BJ (cell line): ENCODE results near the gene GID4. TPM values are rescaled to one million over a fixed set of nuclear protein-coding genes. Genes with fewer than 3 reads are reported as not detected.
A peak's percentile ranks its signal among the peaks of the same experiment; 100 is the strongest.

Source experiments
- CTCF ChIA-PET: fragments of 350-600 bp; formaldehyde crosslinking; extraction: SDS; loops from one replicate; lab custom pipeline; 2021; ENCODE audit warnings: antibody characterized with exemption, inconsistent platforms; lab: Yijun Ruan, JAX
- POLR2A ChIA-PET: fragments of 300-600 bp; sonication (Branson Sonifier 250); formaldehyde crosslinking; extraction: SDS; loops from one replicate; lab custom pipeline; 2021; ENCODE audit warnings: antibody characterized with exemption; lab: Charles Lee
- DNase-seq: peaks from one replicate; pipeline ENCODE4 v3.0.0-alpha.2; 2011; ENCODE audit warnings: low read depth
- H3K27me3 ChIP-seq: 2 replicates; pipeline ENCODE4 v1.6.0; 2011; ENCODE audit warnings: low read length; ENCODE audit not compliant: control insufficient read depth, insufficient read depth
- H3K36me3 ChIP-seq: 2 replicates; pipeline ENCODE4 v1.5.1; 2011; ENCODE audit warnings: low read length; ENCODE audit not compliant: control insufficient read depth, insufficient read depth
- H3K4me3 ChIP-seq: 2 replicates; pipeline ENCODE4 v1.5.1; 2011; ENCODE audit warnings: low read depth, mild to moderate bottlenecking, control low read depth, low read length
- CTCF ChIP-seq: IDR thresholded peaks from 2 replicates; pipeline ENCODE4 v1.5.1; 2011; ENCODE audit warnings: low read depth, mild to moderate bottlenecking, control low read depth, inconsistent platforms, low read length, moderate library complexity; ENCODE audit not compliant: insufficient read depth
- polyA plus RNA-seq: library from polyadenylated mRNA; depleted of rRNA; stranded (reverse); fragments of >200 nt; gene quantifications from 2 replicates; pipeline ENCODE4 v1.2.3, GENCODE V29; 2011

GID4 gene
- polyA plus RNA-seq, 1 experiment = 6.9 TPM

GRCh38 chr17:18035704-18036103, 3.5 kb upstream of the GID4 start:
- ChIA-PET POLR2A (no interaction called here), CTCF (interaction anchor here (0.9 to 3.9 kb wide), 8 partner anchors 53 to 223 kb away, joined by 3 to 24 read pairs (median 10); partner anchors contain the start of gene SREBF1)

DNA sequence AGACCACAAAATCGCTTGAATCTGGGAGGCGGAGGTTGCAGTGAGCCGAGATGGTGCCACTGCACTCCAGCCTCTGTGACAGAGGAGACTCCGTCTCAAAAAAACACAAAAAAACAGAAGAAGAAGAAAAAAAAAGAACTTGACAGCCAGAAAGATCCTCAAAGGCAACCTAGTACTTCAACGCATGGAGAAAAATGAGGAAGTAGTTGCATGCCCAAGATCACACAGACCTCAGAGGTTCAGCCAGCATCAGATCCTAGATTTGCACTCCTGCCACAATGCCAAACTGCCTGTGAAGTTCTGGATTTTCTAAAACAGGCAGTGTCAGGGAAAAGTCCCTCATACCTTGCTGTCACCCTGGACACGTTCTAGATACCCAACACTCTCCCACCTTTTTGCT, 1.7 kb upstream of the GID4 start:
- ChIA-PET CTCF (interaction anchor here (1.9 kb wide), 1 partner anchor 146 kb away, joined by 12 read pairs; no protein-coding TSS in a partner anchor), POLR2A (no interaction called here)
- H3K4me3 ChIP-seq = no peak overlapping the region
- no peak for TF ChIP-seq CTCF
- no peaks in the 10 kb centered on the region for H3K36me3 ChIP-seq
- DNase-seq = no peak
- H3K27me3 ChIP-seq = no peaks in the 10 kb centered on the region

More at GRCh38 chr17:18035704-18036103, 3.5 kb upstream of the GID4 start:
- TF ChIP-seq CTCF = no peak
- no peak for DNase-seq
- H3K4me3 ChIP-seq = no peak overlapping the region
- no peaks in the 10 kb centered on the region for H3K27me3 ChIP-seq
- H3K36me3 ChIP-seq = no peaks in the 10 kb centered on the region

DNA sequence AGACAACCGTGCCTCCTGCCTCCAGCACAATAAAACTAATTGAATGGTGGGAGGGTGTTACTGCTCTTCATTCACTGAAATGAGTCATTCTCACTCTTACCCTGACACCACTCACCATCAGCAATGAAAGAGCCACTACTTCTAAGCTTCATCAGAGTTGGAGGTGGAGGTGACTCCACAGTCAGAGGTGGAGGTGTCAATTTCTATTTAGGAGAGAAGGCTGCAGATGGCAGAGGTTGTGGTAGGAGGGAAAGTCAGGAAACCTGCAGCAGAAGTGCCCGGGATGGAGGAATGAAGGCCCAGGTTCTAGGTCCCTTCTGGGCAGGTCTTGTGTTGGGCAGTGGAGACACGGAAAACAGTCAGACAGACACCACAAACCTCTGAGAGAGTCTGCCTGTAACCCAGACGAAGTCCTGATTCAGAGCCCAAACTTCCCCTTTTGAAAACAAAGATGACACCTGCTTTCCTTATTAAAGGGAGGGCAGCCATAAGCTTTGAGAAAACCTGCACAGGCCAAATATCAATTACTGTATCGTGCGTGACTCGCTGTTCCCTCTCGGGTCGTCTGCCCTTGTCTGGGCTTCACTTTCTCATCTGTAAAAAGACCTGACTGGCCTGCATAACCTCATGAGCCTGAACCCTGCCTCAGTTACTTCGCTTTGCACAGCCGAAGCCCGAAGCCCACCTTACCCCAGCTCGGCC, 908 bp upstream of the GID4 start:
- ChIA-PET POLR2A (no interaction called here), CTCF (interaction anchor here (1.2 to 1.9 kb wide), 2 partner anchors 120 to 147 kb away, joined by 4 to 12 read pairs; no protein-coding TSS in a partner anchor)
- no peak for DNase-seq
- Histone ChIP-seq H3K27me3 (no peaks in the 10 kb centered on the region), H3K36me3 (no peaks in the 10 kb centered on the region), H3K4me3 (peak overlapping the region; percentile 77)
- no peak for TF ChIP-seq CTCF

DNA sequence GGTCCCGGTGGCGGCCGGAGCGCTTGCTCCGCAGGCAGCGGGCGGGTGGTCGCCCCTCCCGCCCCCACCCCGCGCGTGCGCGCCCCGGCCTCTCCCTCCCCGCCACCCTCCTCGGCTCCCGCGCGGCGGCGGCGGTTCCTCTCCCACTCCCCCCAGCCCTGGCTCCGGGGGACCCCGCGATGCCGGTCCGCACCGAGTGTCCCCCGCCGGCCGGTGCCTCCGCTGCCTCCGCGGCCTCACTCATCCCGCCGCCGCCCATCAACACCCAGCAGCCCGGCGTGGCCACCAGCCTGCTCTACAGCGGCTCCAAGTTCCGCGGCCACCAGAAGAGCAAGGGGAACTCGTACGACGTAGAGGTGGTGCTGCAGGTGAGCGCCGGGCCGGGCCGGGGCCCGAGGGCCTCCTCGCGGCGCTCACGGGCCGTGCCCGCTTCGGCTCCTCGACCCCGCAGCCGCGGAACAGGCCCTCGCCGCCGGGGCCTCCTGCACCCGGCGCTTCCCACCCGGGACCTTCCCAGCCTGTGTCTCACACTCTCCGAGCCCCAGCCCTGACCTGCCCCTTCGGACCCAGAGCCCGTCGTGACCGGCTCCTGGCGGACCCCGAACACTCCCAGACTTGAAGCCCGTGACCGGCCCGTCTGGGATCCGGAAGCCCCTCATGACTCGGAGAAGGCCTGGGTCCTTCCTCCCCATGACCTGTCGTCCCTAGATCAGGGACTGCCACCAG, 490 bp downstream of the GID4 start:
- no peaks in the 10 kb centered on the region for H3K36me3 ChIP-seq
- H3K27me3 ChIP-seq = no peaks in the 10 kb centered on the region
- TF ChIP-seq CTCF = no peak
- POLR2A ChIA-PET = no interaction called here
- DNase-seq = no peak
- CTCF ChIA-PET = interaction anchor here (1.0 kb wide), 1 partner anchor 149 kb away, joined by 4 read pairs; no protein-coding TSS in a partner anchor
- H3K4me3 ChIP-seq = peak overlapping the region; percentile 77

DNA sequence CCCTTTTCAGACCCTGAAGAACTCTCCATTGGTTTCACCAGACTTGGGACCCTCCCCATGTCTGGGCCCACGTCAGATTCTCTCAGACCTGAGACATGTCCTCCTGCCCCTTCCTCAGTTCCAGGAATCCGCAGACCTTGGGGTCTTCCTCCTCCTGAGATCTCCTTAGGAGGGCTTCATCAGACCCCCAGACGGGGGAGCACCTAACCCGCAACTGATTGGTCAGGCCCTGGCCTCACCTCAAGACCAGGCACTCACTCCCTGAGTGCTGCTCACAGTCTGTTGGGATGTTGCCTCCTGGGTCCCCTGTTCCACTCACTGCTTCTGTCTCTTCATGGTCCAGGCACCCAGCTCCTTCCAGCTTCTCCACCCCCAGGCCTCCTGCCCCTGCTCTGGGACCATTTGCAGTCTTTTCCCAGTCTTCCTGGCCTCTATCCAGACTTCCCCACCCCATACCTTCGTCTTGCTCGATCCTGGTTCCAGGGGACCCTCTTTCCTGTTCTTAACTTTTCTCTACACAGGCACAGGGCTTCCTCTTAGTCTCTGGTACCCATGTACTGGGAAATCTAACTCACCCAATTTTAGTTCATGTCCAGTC, 1.2 kb downstream of the GID4 start:
- POLR2A ChIA-PET = no interaction called here
- Histone ChIP-seq H3K27me3 (no peaks in the 10 kb centered on the region), H3K4me3 (peak overlapping the region; percentile 77), H3K36me3 (no peaks in the 10 kb centered on the region)
- CTCF ChIA-PET = interaction anchor here (1.0 kb wide), 1 partner anchor 149 kb away, joined by 4 read pairs; no protein-coding TSS in a partner anchor
- no peak for TF ChIP-seq CTCF
- DNase-seq = no peak
